Osteoblast (primary cell): ENCODE measurements around the gene CD8A. TPM values are rescaled to one million over a fixed set of nuclear protein-coding genes. Genes with fewer than 3 reads are reported as not detected.

Experiments used
- DNase-seq: peaks from one replicate; pipeline ENCODE4 v3.0.0; 2011; ENCODE audit warnings: low spot score, mixed read lengths; ENCODE audit not compliant: insufficient read length; ENCODE audit errors: missing footprints
- H2AFZ ChIP-seq: 2 replicates; pipeline ENCODE4 v1.6.0; 2011; ENCODE audit warnings: mild to moderate bottlenecking, low read length
- H3K27ac ChIP-seq: 2 replicates; pipeline ENCODE4 v1.5.1; 2011; ENCODE audit warnings: mild to moderate bottlenecking, low read depth, low read length, moderate library complexity
- H3K27me3 ChIP-seq: 2 replicates; pipeline ENCODE4 v1.6.0; 2012; ENCODE audit warnings: mild to moderate bottlenecking, control low read depth, inconsistent platforms, low read length, moderate library complexity; ENCODE audit not compliant: insufficient read depth
- H3K36me3 ChIP-seq: 2 replicates; pipeline ENCODE4 v1.5.1; 2011; ENCODE audit warnings: mild to moderate bottlenecking, low read length, control low read depth, moderate library complexity; ENCODE audit not compliant: insufficient read depth
- H3K4me1 ChIP-seq: 2 replicates; pipeline ENCODE4 v1.5.1; 2011; ENCODE audit warnings: mild to moderate bottlenecking, low read length, control low read depth, moderate library complexity; ENCODE audit not compliant: insufficient read depth
- H3K4me2 ChIP-seq: 2 replicates; pipeline ENCODE4 v1.6.0; 2011; ENCODE audit warnings: mild to moderate bottlenecking, low read length; ENCODE audit not compliant: insufficient read depth
- H3K4me3 ChIP-seq: fragments of 200-600 bp; sonication (generic); 3 replicates; pipeline ENCODE4 v1.5.1; 2012; ENCODE audit warnings: mild to moderate bottlenecking, low read length, inconsistent platforms; ENCODE audit not compliant: insufficient read depth
- H3K79me2 ChIP-seq: 2 replicates; pipeline ENCODE4 v1.6.0; 2012; ENCODE audit warnings: mild to moderate bottlenecking, low read length, control low read depth, inconsistent platforms; ENCODE audit not compliant: insufficient read depth
- H3K9me3 ChIP-seq: 2 replicates; pipeline ENCODE4 v1.5.1; 2011; ENCODE audit warnings: low read depth, low read length, control low read depth
- H4K20me1 ChIP-seq: 2 replicates; pipeline ENCODE4 v1.6.0; 2012; ENCODE audit warnings: mild to moderate bottlenecking, low read length, control low read depth; ENCODE audit not compliant: insufficient read depth
- CTCF ChIP-seq: IDR thresholded peaks from 2 replicates; pipeline ENCODE4 v1.5.1; 2011; ENCODE audit warnings: mild to moderate bottlenecking, low read depth, low read length, moderate library complexity; ENCODE audit errors: extremely low read depth
- total RNA-seq: library from RNA; depleted of rRNA; stranded (reverse); fragments of >200 nt; gene quantifications from 2 replicates; pipeline ENCODE4 v1.2.3, GENCODE V29; 2012

CD8A gene
- total RNA-seq, 1 donor, result not detected

- no peak for DNase-seq
- no peak overlapping the region for H3K27ac ChIP-seq
- H3K4me1 ChIP-seq, result no peaks in the 10 kb centered on the region
- H3K4me2 ChIP-seq, result no peak overlapping the region
- peaks cover 7% of the 10 kb centered on the region for H3K27me3 ChIP-seq
- no peaks in the 10 kb centered on the region for H4K20me1 ChIP-seq
- H3K9me3 ChIP-seq, result no peaks in the 10 kb centered on the region
- no peak overlapping the region for H3K4me3 ChIP-seq
- TF ChIP-seq CTCF, result no peak
- no peak overlapping the region for H2AFZ ChIP-seq
- no peaks in the 10 kb centered on the region for H3K36me3 ChIP-seq
- no peaks in the 10 kb centered on the region for H3K79me2 ChIP-seq
These were observed 42.6 kb upstream of the CD8A start for GRCh38 chr2:86833315-86833714.

GRCh38 chr2:86832334-86833096 lies 41.8 kb upstream of the CD8A start:
- H3K4me3 ChIP-seq, result no peak overlapping the region

GRCh38 chr2:86831537-86831936 lies 40.8 kb upstream of the CD8A start:
- no peak overlapping the region for H3K27ac ChIP-seq
- TF ChIP-seq CTCF, result no peak
- no peaks in the 10 kb centered on the region for H3K36me3 ChIP-seq
- H3K27me3 ChIP-seq, result peaks cover 9% of the 10 kb centered on the region
- H3K9me3 ChIP-seq, result no peaks in the 10 kb centered on the region
- no peak overlapping the region for H3K4me3 ChIP-seq
- no peaks in the 10 kb centered on the region for H3K79me2 ChIP-seq
- no peak overlapping the region for H2AFZ ChIP-seq
- DNase-seq, result no peak
- no peaks in the 10 kb centered on the region for H3K4me1 ChIP-seq
- no peaks in the 10 kb centered on the region for H4K20me1 ChIP-seq
- H3K4me2 ChIP-seq, result no peak overlapping the region

More at GRCh38 chr2:86832334-86833096, 41.8 kb upstream of the CD8A start:
- Histone ChIP-seq H3K79me2 (no peaks in the 10 kb centered on the region), H4K20me1 (no peaks in the 10 kb centered on the region), H3K27ac (no peak overlapping the region), H3K4me2 (no peak overlapping the region), H2AFZ (no peak overlapping the region), H3K9me3 (no peaks in the 10 kb centered on the region), H3K27me3 (peaks cover 9% of the 10 kb centered on the region), H3K36me3 (no peaks in the 10 kb centered on the region), H3K4me1 (no peaks in the 10 kb centered on the region)
- TF ChIP-seq CTCF, result no peak
- no peak for DNase-seq

GRCh38 chr2:86826951-86827350 lies 36.2 kb upstream of the CD8A start:
- no peak for TF ChIP-seq CTCF
- no peaks in the 10 kb centered on the region for H4K20me1 ChIP-seq
- no peak overlapping the region for H3K4me3 ChIP-seq
- no peak overlapping the region for H3K27ac ChIP-seq
- H3K36me3 ChIP-seq, result no peaks in the 10 kb centered on the region
- no peak for DNase-seq
- H3K27me3 ChIP-seq, result peaks cover 16% of the 10 kb centered on the region
- H3K4me1 ChIP-seq, result no peaks in the 10 kb centered on the region
- no peaks in the 10 kb centered on the region for H3K9me3 ChIP-seq
- no peak overlapping the region for H2AFZ ChIP-seq
- H3K79me2 ChIP-seq, result no peaks in the 10 kb centered on the region
- H3K4me2 ChIP-seq, result no peak overlapping the region
